GM18868 (cell line): ENCODE measurements around the gene TRAF5.

Experiments
- ATAC-seq: cut with Tn5 transposase; IDR thresholded peaks from one replicate; pipeline ENCODE4 v1.9.1; 2021; ENCODE audit warnings: mild to moderate bottlenecking, moderate library complexity; ENCODE audit not compliant: unreplicated experiment

Gene TRAF5

GRCh38 chr1:211416628-211417323 lies 90.1 kb downstream of the TRAF5 start:
- ATAC-seq = peak; percentile 53

- no peak for ATAC-seq
These were observed 93.8 kb downstream of the TRAF5 start for GRCh38 chr1:211420389-211420788.

- no peak for ATAC-seq
These were observed 94.3 kb downstream of the TRAF5 start for GRCh38 chr1:211420845-211421454.

GRCh38 chr1:211424018-211424417 lies 97.4 kb downstream of the TRAF5 start:
- no peak for ATAC-seq
